ENCODE measurements around the gene ZCCHC2.

DNA sequence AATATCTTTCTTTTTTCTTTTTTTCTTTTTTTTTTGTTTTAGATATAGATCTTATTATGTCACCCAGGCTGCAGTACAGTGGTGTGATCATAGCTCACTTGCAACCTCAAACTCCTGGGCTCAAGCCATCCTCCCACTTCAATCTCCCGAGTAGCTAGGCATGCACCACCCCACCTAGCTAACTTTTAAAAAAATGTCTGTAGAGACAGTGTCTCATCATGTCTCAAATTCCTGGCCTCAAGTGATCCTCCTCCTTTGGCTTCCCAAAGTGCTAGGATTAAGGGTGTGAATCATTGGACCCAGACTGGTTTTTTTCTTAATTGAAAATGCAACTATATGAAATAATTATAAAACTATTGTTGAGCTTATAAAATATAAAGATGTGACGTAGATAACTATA is 9.8 kb upstream of the ZCCHC2 start:
- TF ChIP-seq HDAC2 (IDR thresholded peaks at IDR 0.05; ENCODE audit: borderline replicate concordance in 1 of 2, low read depth in 2 of 2, low read length in 2 of 2) (no peak), MAFK (IDR thresholded peaks at IDR 0.05; ENCODE audit: low read depth, low read length) (no peak), EZH2 (IDR thresholded peaks at IDR 0.05; ENCODE audit: low read depth, low read length, severe bottlenecking) (no peak)
- TF ChIP-seq, protein P1, sequence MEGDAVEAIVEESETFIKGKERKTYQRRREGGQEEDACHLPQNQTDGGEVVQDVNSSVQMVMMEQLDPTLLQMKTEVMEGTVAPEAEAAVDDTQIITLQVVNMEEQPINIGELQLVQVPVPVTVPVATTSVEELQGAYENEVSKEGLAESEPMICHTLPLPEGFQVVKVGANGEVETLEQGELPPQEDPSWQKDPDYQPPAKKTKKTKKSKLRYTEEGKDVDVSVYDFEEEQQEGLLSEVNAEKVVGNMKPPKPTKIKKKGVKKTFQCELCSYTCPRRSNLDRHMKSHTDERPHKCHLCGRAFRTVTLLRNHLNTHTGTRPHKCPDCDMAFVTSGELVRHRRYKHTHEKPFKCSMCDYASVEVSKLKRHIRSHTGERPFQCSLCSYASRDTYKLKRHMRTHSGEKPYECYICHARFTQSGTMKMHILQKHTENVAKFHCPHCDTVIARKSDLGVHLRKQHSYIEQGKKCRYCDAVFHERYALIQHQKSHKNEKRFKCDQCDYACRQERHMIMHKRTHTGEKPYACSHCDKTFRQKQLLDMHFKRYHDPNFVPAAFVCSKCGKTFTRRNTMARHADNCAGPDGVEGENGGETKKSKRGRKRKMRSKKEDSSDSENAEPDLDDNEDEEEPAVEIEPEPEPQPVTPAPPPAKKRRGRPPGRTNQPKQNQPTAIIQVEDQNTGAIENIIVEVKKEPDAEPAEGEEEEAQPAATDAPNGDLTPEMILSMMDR (IDR thresholded peaks at IDR 0.05; ENCODE audit: control extremely low read depth in 1 of 3, insufficient read depth in 1 of 3, low read depth in 1 of 3, low read length in 3 of 3), result no peak
